GM21825 (cell line): Measurements from ENCODE around the gene SLC10A7.
A peak's percentile ranks its signal among the peaks of the same experiment; 100 is the strongest.

Experiments
- ATAC-seq: cut with Tn5 transposase; IDR thresholded peaks from one replicate; pipeline ENCODE4 v1.9.1; 2021; ENCODE audit warnings: mild to moderate bottlenecking, moderate library complexity; ENCODE audit not compliant: unreplicated experiment

Gene SLC10A7

DNA sequence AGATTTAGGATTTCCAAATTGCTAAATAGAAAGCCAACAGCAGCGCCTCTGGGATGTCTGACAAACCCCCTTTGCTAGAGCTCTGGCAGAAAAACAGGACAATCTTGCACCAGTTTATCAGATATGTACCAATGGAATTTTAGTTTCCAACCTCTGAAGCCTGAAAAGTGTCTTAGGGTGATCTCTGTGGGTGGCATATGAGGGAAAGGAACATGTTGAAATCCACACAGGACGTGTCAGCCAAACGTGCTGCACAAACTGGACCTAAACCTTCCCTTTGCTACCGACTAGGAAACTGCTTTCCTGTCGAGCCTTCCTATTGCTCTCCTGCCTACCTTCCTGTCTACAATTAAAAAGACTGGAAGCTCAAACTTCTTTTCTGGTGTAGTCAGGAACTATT is 253.9 kb downstream of the SLC10A7 start:
- no peak for ATAC-seq

DNA sequence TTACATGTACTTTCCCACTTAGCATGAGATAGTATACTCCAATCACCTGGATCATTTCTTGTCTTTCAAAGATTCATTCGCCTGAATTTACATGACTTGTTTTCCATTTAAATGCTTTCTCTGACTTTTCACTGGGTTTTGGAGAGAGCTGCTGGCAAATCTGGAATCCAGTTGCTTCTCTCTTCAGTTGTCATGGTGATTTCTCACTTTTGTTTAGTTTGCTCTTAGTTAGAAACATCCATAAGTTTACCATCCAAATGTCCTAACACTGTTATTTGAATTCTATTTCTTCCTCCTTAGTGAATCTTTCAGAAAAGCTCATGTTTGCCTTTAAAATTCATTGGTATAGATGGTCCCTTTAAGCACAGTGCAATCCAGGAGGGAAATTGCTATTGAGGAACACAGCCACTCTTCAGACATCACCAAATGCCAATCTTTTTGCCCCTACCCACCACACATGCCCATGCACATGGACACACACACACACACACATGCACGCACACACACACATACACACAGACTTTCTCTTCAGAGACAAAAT is 255.7 kb downstream of the SLC10A7 start:
- ATAC-seq = no peak

DNA sequence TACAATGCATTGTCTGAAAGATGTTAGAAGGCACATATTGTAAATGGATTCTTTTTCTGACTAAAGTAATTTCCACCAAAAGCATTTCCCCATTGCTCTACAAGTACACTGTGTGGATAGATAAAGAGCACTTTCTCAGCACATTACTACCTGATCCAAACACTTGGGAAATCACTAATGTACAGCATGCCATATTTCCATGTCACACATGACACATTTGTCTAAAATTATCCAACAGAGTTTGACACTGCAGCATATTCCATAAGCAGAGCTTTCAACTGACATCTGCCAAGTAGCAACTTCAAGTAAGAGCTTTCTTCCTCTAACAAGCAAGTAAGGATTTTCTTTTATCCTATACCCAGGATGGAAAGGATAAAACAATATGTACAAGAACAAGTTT is 257.9 kb downstream of the SLC10A7 start:
- no peak for ATAC-seq

DNA sequence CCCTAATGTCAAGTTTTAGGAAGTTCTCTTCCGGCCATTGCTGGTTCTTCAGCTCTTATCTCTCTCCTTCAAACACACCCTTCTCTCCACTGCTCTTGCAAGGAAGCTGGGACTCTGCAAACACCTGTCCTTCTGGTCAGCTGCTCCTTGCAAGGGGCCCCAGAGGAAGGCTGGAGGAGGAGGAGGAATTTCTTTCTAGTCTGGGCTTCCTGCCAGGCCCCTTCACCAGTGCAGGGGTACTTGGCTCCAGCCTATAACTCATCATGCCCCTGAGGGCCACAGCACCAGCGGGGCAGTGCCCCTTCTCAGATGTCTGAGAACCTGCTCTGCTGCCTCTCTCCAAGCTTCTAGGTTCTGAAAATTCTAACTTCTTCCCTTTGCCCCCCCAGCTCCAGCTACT is 260.7 kb downstream of the SLC10A7 start:
- no peak for ATAC-seq

DNA sequence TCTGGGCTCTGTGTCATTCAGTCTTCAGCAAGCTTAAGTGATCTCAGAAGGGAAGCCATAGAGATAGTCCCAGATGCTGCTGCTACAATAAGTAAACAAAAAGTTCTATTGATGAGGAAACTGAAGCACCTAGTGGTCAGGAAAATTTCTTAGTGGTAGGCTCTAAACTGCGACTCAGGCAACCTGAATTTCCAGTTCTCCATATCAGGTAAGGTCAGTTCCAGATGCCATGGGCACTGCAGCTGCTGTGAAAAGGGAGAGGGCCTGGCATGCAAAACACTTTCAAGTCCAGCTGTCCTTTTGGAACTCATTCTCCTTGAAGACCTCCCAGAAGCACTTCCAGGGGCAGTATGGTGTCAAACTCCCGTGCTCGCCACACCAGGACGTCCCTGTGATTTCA is 261.2 kb downstream of the SLC10A7 start:
- no peak for ATAC-seq

DNA sequence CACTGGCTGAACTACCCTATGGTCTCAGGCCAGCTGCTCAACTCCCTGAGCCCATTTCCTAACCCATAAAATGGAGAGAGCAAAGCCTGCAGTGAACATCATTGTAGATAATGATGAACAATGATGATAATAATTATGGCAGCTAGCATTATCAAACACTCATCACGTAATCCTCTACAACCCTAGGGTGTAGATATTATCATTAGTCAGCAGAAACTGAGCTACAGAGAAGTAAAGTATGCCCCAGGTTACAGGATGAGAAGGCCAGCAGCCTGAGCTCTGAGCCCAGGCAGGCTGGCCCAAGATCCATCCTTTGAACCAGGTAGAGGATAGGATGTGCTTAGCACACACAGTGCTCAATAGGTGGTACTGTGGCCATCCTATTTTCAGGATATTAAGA is 264.2 kb downstream of the SLC10A7 start:
- no peak for ATAC-seq

DNA sequence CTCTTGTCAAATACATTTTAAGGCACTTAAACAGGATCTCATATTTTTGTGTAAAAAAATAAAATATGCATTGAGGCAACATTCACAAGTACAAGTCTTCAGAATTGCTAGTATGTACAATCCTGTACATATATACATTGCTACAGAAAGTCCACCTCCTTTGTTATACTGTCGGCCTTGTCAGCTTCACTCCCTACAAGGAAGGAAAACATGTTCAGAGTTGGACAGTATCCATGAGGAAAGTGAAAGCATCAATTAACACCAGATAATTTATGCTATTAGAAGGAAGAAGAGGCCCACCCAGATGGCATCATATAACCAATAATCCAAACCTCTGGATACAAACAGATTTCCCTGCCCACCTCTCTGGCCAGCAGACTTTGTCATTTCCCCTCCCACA is 265.4 kb downstream of the SLC10A7 start:
- ATAC-seq = no peak

DNA sequence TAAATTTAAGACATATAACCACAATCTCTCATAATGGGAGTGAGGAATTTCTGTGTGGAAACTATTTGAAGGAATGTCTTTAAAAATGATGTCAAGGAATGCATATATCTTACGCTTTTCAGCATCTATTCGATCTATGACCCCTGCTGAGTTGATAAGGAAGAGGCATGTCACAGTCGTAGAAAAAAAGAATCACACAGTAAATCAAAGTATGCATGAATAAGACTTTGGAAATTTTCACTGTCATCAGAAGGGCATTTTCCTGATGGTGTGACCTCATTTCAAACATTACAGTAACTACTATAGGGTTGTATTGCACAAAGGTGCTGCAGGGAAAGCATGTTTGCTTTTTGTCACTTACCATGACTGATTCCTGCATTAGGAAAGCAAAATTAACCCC is 265.9 kb downstream of the SLC10A7 start:
- ATAC-seq = no peak

DNA sequence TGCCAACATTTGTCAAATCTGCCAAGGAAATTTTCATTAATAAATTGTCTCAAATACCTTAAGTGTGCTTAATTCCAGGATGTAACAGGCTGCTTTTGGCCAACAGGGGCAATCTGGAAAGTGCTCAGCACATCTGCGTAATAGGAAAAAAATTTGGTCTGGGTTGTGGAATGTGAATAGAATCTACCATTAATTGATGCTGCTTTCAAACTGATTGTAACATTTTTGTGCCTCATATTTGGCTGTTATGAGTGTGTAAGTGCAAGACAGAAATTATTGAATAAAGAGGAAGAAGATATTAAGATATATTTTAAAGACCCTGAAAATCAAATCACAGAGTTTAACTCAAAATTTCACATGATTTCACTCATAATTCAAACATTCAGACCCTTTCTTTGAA is 266.3 kb downstream of the SLC10A7 start:
- no peak for ATAC-seq

DNA sequence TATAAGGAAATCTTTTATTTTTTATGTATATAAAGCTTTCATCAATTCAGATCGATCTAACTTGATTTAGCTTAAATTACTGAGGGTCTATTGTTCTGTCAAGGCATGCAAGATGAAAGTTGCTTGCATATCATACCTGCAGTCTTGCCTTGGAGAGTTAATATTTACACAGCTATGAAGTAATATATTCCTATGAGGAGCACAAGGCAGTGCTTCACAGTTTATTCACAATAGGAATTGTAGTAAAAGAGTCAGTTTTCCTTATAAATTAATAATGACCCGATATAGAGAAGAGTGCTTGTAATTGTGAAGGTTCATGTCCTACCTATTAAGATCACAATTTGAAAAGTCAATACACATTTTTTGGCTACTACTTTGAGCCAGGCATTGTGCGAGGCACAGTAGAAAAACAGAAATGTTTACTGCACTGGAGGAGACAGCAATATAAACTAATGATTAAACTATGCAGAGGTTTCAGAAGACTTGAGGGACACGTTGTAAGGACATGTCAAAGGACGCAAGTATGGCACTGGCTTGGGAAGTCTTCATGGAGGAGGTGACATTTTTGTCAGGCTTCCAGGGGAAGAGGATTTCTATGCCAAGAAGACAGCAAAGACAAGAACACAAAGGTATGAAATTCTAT is 268.6 kb downstream of the SLC10A7 start:
- no peak for ATAC-seq

DNA sequence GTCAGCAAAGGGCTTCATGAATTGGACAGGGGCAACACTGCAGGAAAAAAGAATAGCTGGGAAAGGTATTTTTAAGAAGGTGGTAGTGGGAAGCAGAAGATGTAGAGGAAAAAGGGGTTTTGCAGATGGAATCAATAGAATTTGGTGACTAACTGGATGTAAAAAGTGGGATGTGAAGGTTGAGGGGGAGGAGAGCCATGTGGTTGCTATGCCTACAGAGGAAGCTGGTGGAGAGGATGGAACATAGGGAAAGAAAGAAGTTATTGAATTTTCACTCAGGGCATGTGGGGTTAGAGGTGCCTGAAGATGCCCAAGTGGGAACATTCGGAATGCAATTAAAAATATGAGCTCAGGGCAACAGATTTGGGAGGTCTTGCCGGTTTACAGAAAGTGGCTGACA is 274.4 kb downstream of the SLC10A7 start:
- ATAC-seq = no peak

DNA sequence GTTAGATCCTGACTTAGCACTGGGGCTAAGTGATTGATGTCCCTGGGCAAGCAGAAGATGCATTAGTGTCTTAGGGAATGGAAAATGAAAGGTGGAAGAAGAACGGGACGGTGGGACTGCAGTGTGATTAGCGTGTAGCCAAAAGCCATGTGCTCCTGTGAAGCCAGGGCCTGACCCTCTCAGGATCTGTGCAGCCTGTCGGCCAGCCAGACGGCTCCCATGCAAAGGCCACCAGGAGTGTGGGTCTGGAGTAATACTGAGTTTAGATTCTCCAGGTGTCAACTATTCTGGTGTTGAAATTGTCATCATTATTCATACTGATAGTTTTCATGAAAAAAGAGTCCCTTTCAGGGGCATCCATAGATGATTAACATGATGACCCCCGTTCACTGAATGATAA is 275.4 kb downstream of the SLC10A7 start:
- ATAC-seq = no peak

DNA sequence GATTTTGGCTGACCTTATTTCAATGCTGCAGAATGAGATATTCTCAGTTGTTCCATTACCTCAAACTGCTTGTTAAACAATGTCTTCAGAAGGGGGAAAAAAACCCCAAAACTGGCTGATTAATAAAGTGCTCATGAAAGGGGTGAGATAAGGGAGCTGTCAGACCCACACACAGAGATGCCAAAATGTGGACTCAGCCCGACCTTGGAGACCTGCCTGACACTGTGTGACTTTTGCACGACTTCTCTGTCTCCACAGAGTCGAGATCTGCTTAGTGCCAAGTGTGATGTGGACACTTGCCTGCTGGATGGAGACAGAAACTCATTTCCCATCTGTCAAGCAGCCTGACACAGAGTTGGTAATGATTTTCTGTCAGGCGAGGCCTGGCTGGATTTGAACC is 275.9 kb downstream of the SLC10A7 start:
- ATAC-seq = no peak

DNA sequence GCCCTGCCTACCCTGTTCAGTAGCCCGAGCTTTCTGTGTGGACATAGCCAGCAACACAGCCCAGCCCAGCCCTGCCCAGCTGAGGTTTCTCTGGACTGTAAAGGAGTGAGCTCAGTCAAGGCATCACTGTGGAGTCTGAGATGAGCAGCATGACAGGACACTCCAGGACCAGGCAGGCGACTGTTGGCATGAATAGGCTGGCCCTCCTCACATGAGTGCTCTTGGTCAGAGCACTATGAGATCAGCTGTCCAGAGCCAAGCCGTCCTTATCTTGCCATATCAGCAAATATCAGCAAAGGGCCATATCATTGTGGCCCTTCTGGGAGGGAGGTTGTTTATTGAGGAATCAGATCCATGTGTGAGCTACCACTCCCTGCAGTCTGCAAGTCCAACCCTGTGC is 276.5 kb downstream of the SLC10A7 start:
- no peak for ATAC-seq

DNA sequence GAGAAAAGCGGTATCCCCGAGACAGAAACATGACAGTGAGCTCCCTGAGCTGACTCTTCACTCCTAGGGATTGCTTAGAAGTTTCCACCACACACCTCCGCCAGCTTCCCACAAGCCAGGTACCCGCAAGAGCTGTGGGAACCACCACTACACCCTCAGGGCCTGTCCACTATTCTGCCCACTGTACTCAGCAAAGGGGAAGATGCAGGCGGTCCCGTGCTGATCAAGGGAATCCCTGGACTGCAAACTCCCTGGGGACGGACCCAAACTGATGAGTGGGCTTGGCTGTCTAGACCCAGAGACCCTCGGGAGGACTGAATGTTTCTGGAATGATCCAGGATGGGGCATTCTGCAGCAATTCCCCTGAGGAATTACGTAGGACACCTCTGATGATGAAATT is 277.2 kb downstream of the SLC10A7 start:
- no peak for ATAC-seq

DNA sequence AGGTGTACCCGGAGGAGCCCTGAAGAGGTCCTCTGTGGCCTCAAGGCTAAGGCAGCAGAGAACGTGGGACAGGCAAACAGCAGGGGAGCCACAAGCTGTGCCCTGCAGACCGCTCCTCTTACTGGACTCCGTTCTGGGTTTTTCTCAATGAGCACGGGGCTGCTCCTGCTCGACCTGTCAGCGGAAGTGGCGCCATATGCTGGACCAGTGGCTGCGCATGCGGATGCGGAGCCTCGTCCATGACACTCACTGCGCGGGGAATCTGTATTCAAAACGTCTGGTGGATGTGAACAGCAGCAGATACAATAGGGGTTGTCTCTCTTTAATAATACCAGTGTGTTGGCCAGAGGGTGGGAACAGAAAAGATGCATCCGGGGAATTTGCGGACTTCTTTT is 277.9 kb downstream of the SLC10A7 start:
- no peak for ATAC-seq

DNA sequence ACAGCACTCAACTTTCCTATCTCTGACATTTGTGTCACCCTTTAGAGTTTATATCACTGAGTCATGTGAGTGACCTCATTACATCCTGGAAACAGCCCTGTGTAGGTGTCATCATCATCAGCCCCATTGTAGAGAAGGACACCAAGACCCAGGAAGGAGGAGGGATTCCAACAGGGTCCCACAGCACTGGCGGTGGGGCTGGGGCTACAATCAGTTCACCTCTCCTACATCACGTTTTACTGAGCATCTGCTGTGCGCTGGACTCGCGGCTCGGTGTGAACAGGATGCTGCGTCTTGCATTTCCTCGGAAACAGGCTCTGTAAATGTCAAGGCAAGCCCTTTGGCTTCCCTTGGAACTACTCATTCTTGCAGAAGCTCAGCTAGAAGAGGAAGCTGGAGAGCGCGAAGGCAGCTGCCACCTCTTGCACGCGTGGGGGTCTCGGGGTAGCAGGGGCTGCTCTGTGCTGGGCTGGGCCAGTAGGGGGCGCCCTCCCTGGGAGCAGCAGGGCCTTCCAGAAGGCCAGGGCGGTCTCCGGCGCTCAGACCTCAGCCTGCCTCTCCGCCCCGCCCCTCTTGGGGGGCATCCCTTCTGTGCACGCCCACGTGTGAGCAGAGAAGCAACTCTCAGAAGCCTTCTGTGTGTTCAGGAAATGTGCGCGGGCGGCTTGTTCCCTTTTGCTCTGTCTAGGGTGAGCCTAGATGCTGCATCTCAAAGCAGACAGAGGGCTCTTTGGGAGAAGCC is 278.4 kb downstream of the SLC10A7 start:
- ATAC-seq = peak; percentile 63

DNA sequence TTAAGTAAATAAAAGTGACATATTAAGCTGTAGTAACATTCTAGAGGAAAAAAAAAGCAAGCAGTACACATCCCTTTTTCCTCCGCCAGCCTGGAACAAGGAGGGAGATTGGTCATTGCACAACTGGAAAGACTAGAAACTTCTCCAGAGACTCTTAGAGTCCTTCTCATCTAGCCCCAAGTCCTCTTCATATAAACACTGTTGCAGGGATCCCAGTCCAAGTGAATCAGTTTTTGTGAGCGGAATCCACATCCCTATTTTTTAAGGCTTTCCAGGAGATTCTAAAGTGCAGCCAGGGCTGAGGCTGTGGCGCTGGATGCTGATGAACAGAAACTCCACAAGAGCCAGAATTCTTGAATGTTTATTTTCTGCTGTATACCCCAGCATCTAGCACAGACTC is 283.6 kb downstream of the SLC10A7 start:
- ATAC-seq = no peak

DNA sequence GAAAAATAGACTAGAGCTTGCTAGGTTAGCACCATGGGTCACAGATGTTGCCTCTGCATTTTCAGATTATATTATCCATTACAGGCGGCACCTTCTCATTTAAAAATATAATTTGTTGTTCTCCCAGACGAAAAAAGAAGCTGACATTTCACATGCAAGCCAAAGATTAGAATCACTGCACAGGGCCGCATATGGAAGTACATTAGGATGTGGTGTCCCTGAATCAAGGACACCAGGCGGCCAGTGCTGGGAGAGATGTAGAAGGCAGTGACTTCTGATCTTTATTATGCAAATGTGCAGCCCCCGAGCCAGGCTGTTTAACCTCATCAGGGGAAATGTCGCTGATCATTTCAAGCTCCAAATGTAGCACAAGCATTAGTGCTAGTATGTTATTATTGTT is 284.6 kb downstream of the SLC10A7 start:
- ATAC-seq = no peak

DNA sequence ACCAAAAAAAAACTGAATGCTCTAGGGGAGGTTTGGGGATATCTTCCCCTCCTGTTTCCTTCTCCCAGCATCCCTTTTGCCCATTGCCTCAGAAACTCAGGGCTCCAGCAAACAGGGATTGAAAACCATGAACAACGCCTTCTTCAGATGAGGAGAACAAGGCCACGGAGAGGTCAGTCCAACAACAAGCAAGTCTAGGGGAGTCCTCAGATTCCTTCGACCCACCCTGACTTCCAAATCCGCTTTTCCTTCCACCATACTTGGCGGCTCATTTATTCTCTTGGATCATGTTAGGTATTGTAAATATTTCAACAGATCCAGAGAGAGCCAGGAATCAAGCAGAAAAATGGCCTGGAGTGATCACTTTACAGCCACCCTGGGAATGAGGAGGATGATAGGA is 285.5 kb downstream of the SLC10A7 start:
- ATAC-seq = no peak

DNA sequence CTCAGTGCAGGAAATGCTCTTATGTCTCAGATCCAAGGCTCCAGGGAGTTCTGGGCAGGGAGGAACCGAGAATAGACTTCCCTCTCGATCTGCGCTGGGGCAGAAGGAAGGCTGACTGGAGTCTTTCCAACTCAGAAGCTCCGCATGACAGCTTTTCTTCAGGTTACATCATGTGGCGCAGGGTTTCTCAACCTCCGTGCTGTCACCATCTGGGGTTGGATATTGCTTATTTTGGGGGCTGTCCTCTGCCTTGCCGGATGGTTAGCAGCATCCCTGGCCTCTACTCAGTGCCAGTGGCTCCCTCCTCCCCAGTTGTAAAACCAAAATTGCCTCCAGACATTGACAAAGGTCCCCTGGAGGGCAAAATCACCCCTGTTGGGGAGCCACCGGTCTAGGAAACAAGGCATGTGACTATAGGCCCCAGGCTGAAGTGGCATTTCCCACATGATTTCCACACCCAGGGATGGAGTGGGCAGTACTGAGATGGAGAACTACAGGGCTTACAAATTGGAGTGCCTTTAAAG is 286.0 kb downstream of the SLC10A7 start:
- no peak for ATAC-seq

DNA sequence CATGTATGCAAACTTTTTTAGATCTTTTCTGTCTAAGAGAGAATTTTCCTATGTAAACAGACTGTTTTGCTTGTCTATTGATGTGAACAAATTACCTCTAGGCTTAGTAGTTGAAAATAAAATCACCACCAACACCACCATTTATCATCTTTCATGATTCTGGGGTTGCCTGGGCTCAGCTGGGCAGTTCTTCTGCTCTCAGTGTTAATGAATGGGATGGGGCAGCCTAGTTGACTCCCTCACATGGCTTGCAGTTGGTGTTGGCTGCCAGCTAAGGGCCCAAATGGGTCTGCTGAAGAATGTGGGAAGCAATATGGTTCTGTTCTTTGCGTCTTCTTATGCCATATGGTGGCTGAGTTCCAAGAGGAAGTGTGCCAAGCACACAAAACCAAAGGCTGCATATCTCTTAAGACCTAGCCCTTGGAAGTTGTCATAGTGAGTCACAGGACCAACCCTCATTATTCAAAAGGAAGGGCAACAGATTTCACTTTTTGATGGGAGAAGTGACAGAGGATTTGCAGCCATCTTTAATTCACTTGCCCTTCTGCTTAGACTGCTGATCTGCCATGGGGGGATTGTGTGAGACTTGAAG is 289.5 kb downstream of the SLC10A7 start:
- ATAC-seq = no peak
